Measurements from ENCODE around the gene PLCL1.

The PLCL1 gene

GRCh38 chr2:197996583-197996982 is 192.2 kb downstream of the PLCL1 start:
- no peak overlapping the region for H3K4me3 ChIP-seq (ENCODE audit: low read length)
- TF ChIP-seq CTCF (IDR thresholded peaks at IDR 0.05; ENCODE audit: insufficient read depth, low read depth, low read length, missing control alignments) = no peak
- no peak for DNase-seq (ENCODE audit: low read depth)

- TF ChIP-seq CTCF (IDR thresholded peaks at IDR 0.05; ENCODE audit: insufficient read depth, low read depth, low read length, missing control alignments) = no peak
- no peak for DNase-seq (ENCODE audit: low read depth)
- no peak overlapping the region for H3K4me3 ChIP-seq (ENCODE audit: low read length)
These were observed 192.7 kb downstream of the PLCL1 start for GRCh38 chr2:197997083-197997541.

GRCh38 chr2:197998702-197999101 is 194.3 kb downstream of the PLCL1 start:
- DNase-seq (ENCODE audit: low read depth) = no peak

GRCh38 chr2:198000417-198000816 is 196.0 kb downstream of the PLCL1 start:
- no peak for TF ChIP-seq CTCF (IDR thresholded peaks at IDR 0.05; ENCODE audit: insufficient read depth, low read depth, low read length, missing control alignments)
- no peak for DNase-seq (ENCODE audit: low read depth)
- no peak overlapping the region for H3K4me3 ChIP-seq (ENCODE audit: low read length)

More at GRCh38 chr2:197998702-197999101, 194.3 kb downstream of the PLCL1 start:
- no peak for TF ChIP-seq CTCF (IDR thresholded peaks at IDR 0.05; ENCODE audit: insufficient read depth, low read depth, low read length, missing control alignments)
- no peak overlapping the region for H3K4me3 ChIP-seq (ENCODE audit: low read length)

GRCh38 chr2:198004173-198004572 is 199.8 kb downstream of the PLCL1 start:
- TF ChIP-seq CTCF (IDR thresholded peaks at IDR 0.05; ENCODE audit: insufficient read depth, low read depth, low read length, missing control alignments) = no peak
- DNase-seq (ENCODE audit: low read depth) = peak; percentile 1
- no peak overlapping the region for H3K4me3 ChIP-seq (ENCODE audit: low read length)

- TF ChIP-seq CTCF (IDR thresholded peaks at IDR 0.05; ENCODE audit: insufficient read depth, low read depth, low read length, missing control alignments) = no peak
- H3K4me3 ChIP-seq (ENCODE audit: low read length) = no peak overlapping the region
These were observed 200.8 kb downstream of the PLCL1 start for GRCh38 chr2:198004921-198005829.

More at GRCh38 chr2:198004921-198005829, 200.8 kb downstream of the PLCL1 start:
- no peak for DNase-seq (ENCODE audit: low read depth)

Data from epithelial cell of esophagus (primary cell).